Posterior vena cava (tissue), 2 donors: Measurements from ENCODE around the gene FBXO28. TPM values are rescaled to one million over a fixed set of nuclear protein-coding genes. Genes with fewer than 3 reads are reported as not detected.
A peak's percentile ranks its signal among the peaks of the same experiment; 100 is the strongest.

Experiments
- DNase-seq: peaks from one replicate; pipeline ENCODE4 v3.0.0-alpha.2; 2020; ENCODE audit warnings: low spot score
- intact Hi-C, 2 donors: fragments of 100-400 bp; cut with DNase I; formaldehyde crosslinking; loops; one replicate each; pipeline versions ENCODE4 v1.14.1 to v1.14.2; 2022 to 2023
- total RNA-seq, 2 donors: library from RNA; stranded (reverse); fragmentation: NEBNext Ultra II Directional; extraction: Animal tissue kit (Norgen Biotek cat#: 25700); gene quantifications; one replicate each; pipeline ENCODE4 v1.2.1, GENCODE V29; 2021
- donor health status: DM: yes; HTN: yes; CAD: no.
- donor health status: DM: yes; HTN: yes; CAD: no.

FBXO28 gene
- total RNA-seq, 2 donors from 2014 or later = 26.5 to 28.1 TPM

- no peak for DNase-seq
- intact Hi-C loops = no loop called here
Observed at GRCh38 chr1:224133741-224134299, 19.9 kb downstream of the FBXO28 start.

DNA sequence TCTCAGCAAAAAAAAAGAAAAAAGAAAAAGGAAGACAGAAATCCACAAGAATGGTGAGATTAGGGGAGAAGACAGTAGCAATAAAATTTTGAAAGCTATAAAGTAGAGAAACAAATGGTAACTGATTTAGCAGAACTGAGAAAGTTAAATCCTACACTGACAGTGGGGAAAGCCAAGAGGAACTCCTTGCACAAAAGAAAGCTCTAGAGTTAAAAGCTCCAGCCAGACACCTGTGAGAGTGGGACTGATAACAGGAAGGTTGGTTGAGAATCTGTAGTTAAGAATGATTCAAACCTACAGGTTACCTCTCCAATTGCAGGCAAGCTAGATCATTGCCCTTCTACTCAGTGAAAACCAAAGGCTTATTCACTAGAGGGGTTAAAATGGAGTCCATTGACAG is 23.6 kb downstream of the FBXO28 start:
- no peak for DNase-seq
- intact Hi-C loops = loop anchor here in 1 of 2 donors (2.0 kb wide), 1 partner anchor 43 kb away; no protein-coding TSS in a partner anchor

- no peak for DNase-seq
- intact Hi-C loops = no loop called here
Observed at GRCh38 chr1:224138198-224138597, 24.3 kb downstream of the FBXO28 start.

DNA sequence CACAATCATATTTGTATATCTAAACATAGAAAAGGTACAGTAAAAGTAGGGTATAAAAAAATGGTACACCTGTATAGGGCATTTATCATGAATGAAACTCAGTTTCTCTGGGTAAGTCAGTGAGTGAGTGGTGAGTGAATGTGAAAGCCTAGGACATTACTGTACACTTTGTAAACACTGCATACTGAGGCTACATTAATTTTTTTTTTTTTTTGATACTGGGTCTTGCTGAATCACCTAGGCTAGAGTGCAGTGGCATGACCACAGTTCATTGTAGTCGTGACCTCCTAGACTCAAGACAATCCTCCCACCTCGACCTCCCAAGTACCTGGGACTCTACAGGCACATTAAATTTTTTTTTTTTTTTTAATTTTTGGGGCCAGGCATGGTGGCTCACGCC is 27.8 kb downstream of the FBXO28 start:
- intact Hi-C loops = no loop called here
- no peak for DNase-seq

GRCh38 chr1:224149709-224150108 is 35.8 kb downstream of the FBXO28 start:
- intact Hi-C loops = no loop called here
- no peak for DNase-seq

DNA sequence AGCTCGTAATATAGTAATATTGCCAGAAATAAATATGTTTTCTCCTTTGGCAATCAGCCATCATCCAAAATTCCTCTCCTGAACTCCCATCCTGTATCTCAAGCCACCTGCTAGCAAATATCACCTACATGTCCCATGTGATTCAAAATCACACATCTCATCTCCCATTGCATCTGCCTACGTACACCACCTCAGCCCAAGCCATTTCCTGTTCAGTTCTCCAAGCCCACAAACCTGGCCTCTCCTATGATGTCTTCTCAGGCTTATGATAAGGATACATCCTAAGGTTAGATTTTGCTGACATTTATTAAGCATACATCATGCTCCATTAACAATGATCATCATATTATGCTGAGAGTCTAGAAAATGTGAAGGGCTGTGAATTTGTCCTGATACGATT is 37.2 kb downstream of the FBXO28 start:
- intact Hi-C loops = no loop called here
- no peak for DNase-seq

DNA sequence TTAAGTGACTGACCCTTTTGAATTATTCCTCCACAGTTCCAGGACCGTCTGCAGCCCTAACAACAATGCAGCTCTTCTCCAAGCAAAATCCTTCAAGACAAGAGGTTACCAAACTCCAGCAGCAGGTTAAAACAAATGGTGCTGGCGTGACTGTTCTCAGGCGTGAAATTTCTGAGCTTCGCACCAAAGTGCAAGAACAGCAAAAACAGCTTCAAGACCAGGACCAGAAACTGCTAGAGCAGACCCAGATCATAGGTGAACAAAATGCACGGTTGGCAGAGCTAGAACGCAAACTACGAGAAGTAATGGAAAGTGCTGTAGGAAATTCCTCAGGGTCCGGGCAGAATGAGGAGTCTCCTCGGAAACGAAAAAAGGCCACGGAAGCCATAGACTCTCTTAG is 43.4 kb downstream of the FBXO28 start:
- intact Hi-C loops = no loop called here
- no peak for DNase-seq

GRCh38 chr1:224159541-224159940 is 45.6 kb downstream of the FBXO28 start:
- intact Hi-C loops = no loop called here
- no peak for DNase-seq

- no peak for DNase-seq
- intact Hi-C loops = loop anchor here in 1 of 2 donors (10.0 kb wide), 1 partner anchor 1605 kb away; no protein-coding TSS in a partner anchor
Observed at GRCh38 chr1:224160171-224160682, 46.3 kb downstream of the FBXO28 start.

DNA sequence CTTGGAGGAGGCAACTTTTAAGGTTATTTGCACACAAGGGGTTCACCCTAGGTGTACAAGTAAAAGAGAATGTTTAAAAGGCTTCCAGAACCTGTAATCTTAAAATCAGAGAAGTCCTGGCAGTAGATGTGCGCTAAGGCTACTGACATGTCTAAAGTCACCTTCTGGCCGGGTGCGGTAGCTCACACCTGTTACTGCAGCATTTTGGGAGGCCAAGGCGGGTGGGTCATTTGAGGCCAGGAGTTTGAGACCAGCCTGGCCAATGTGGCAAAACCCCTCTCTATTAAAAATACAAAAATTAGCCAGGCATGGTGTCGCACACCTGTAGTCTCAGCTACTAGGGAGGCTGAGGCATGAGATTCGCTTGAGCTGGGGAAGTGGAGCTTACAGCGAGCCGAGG is 48.9 kb downstream of the FBXO28 start:
- intact Hi-C loops = loop anchor here in 1 of 2 donors (10.0 kb wide), 1 partner anchor 1608 kb away; no protein-coding TSS in a partner anchor
- no peak for DNase-seq

GRCh38 chr1:224163311-224163710 is 49.4 kb downstream of the FBXO28 start:
- intact Hi-C loops = loop anchor here in 1 of 2 donors (10.0 kb wide), 1 partner anchor 1609 kb away; no protein-coding TSS in a partner anchor
- no peak for DNase-seq

DNA sequence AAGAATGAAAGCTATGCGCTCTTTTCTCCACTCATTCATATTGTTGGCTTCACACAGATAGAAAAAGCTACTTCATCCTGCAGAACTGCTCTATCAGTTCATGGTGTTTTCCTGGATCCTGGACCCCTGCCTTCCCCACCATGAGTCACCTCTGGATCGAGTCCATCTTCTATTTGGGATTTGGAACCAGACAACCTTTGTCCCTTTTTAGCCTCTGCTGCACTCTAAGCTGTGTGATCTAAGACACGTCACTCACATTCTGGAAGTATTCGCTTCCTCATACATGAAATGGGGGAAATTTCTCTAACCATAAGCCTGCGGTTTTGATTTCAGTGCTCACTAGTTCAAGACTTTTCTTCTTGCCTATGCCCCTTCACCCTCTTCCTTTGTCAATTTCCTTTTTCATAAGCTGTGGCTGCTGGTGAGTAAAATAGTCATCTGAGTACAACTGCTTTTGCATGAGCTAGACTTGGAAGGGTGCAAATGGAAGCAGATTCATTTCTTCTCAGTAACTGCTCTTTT is 55.0 kb downstream of the FBXO28 start:
- intact Hi-C loops = loop anchor here in 1 of 2 donors (10.0 kb wide), 1 partner anchor 1614 kb away; no protein-coding TSS in a partner anchor
- DNase-seq = no peak

GRCh38 chr1:224169718-224170270 is 55.9 kb downstream of the FBXO28 start:
- no peak for DNase-seq
- intact Hi-C loops = loop anchor here in 1 of 2 donors (10.0 kb wide), 1 partner anchor 1615 kb away; no protein-coding TSS in a partner anchor

GRCh38 chr1:224170343-224170742 is 56.4 kb downstream of the FBXO28 start:
- intact Hi-C loops = no loop called here
- DNase-seq = no peak

DNA sequence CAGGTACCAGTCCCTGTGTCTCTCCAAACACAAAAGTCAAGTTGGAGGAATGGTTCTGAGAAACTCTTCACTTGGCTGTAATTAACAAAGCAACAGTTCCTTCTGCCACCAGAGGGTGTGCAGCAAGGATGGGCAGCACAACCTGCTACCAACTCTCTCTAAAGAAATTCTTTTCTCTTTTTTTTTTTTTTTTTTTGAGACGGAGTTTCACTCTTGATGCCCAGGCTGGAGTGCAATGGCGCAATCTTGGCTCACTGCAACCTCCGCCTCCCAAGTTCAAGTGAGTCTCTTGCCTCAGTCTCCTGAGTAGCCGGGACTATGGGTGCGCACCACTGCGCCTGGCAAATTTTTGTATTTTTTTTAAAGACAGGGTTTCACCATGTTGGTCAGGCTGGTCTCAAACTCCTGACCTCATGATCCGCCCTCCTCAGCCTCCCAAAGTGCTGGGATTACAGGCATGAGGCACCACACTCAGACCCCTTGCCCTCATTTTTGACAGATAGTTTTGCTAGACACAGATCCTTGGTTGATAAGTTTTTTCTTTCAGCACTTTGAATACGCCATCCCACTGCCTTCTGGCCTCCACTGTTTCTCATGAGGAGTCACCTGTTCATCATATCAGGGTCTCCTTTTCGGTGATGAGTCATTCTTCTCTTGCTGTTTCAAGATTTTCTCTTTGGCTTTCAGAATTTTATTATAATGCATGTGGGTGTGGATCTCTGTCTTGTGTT is 57.0 kb downstream of the FBXO28 start:
- intact Hi-C loops = no loop called here
- no peak for DNase-seq

GRCh38 chr1:224172229-224172628 is 58.3 kb downstream of the FBXO28 start:
- intact Hi-C loops = no loop called here
- no peak for DNase-seq

DNA sequence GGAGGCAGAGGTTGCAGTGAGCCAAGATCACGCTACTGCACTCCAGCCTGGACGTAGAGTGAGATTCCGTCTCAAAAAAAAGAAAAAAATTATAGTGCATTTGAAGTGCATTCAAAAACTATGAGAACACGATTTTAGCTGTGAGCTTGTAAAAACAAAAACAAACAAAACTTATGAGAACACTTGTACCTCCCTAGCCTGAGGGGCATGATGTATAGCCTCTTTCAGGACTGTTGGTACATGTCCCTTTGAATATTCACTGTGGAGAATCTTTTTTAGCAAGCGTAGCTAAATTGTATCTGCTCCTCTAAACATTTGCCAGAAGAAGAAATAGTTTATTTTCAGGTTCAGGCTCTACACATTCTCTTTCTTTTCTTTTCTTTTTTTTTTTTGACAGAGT is 59.6 kb downstream of the FBXO28 start:
- intact Hi-C loops = no loop called here
- DNase-seq = no peak

DNA sequence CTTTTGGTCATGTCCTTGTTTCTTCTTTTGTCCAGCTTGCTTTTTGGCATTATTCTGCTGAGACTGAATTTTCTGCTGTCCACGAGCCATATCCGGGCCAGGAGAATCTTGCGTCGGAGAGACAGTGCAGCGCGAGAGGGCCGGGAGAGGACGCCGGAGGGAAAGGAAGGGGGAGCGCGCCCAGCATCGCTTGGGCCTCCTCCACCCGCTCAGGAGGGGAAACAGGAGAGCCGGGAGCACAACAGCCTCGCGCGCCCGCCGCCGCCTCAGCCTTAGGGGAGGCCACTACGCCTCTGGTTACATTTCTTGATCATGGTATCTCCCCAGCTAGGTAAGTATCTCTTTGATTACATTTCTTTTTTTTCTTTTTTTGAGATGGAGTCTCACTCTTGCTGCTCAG is 61.7 kb downstream of the FBXO28 start:
- DNase-seq = peak; percentile 78
- intact Hi-C loops = no loop called here

- intact Hi-C loops = no loop called here
- DNase-seq = peak; percentile 26
Observed at GRCh38 chr1:224177356-224177999, 63.6 kb downstream of the FBXO28 start.

DNA sequence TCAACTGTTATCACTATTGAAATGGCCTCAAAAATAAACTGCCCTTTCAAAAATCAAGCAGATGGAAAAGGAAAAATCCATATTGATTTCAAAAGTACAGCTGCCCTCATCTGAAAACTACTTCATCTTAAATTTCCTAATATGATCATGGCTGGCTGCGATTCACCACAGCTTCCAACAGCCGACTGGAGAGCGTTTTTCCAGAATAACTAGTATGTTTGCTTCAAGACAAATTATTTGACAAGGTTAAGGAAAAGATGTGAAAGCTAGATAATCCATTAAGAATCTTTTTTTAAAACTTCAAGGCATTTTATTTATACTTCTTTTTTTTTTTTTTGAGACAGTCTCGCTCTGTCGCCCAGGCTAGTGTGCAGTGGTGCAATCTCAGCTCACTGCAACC is 65.0 kb downstream of the FBXO28 start:
- intact Hi-C loops = no loop called here
- DNase-seq = no peak
